Brain microvascular endothelial cell (primary cell): Measurements from ENCODE around the gene NDUFA11.

ENCODE experiments used
- DNase-seq: peaks from one replicate; pipeline ENCODE4 v3.0.0-alpha.2; 2020
- H3K27ac ChIP-seq: fragments of 250-450 bp; sonication (Bioruptor Pico); 2 replicates; pipeline ENCODE4 v1.5.1; 2020; ENCODE audit warnings: mild to moderate bottlenecking, moderate library complexity
- H3K27me3 ChIP-seq: fragments of 250-450 bp; sonication (Bioruptor Pico); replicated peaks from 2 replicates; pipeline ENCODE4 v1.5.1; 2020; ENCODE audit warnings: mild to moderate bottlenecking
- H3K36me3 ChIP-seq: fragments of 250-450 bp; sonication (Bioruptor Pico); replicated peaks from 2 replicates; pipeline ENCODE4 v1.5.1; 2020; ENCODE audit warnings: mild to moderate bottlenecking
- H3K4me3 ChIP-seq: 2 replicates; pipeline ENCODE4 v1.5.1; 2011; ENCODE audit warnings: low read depth, mild to moderate bottlenecking, control low read depth, low read length, moderate library complexity
- CTCF ChIP-seq: IDR thresholded peaks from 2 replicates; pipeline ENCODE4 v1.5.1; 2011; ENCODE audit warnings: low read depth, mild to moderate bottlenecking, moderate library complexity, low read length, control low read depth, inconsistent platforms; ENCODE audit errors: missing control alignments
- in situ Hi-C: cut with HindIII; loops from 2 replicates; pipeline ENCODE4 v1.10.0; 2017; ENCODE audit warnings: low sequenced_read_pairs, low pct_ligation_motif_present

The NDUFA11 gene

DNA sequence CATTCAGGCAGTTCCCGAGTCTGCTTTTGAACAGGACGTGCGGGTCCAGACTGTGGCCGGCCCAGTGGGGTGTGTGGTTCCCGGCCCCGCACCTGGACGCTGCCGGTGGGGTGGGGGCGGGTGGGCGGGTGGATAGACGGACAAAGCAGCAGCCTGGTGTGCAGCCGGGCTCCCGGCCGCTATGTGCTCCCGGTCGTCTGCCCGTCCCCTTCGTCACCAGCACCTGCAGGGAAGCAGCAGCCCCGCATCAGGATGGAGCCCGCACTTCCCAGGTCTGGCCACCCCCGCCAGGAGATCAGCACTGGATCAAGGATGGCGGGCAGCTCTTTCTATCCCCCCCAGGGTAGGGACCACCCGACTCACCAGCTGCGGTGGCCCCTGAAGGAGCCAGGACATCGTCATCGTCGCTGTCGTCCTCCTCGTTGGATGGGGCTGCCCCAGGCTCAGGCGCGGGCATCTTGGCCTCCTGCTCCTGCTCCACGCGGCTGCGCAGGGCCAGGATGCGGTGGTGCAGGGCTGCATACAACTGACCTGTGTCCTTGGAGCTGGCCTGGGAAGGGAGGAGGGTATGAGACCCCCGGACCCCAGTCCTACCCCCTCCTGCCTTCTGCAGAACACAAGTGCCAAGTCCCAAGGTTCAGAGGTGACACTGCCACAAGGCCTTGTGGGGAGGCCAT lies 14.0 kb upstream of the NDUFA11 start:
- TF ChIP-seq CTCF, result no peak
- no peak for DNase-seq
- Histone ChIP-seq H3K27ac (no peak overlapping the region), H3K36me3 (peaks cover 46% of the 10 kb centered on the region), H3K27me3 (no peaks in the 10 kb centered on the region), H3K4me3 (no peak overlapping the region)
- in situ Hi-C loops, result no loop called here

GRCh38 chr19:5916181-5916708 lies 12.7 kb upstream of the NDUFA11 start:
- H3K27ac ChIP-seq, result no peak overlapping the region
- no peaks in the 10 kb centered on the region for H3K27me3 ChIP-seq
- H3K36me3 ChIP-seq, result peaks cover 36% of the 10 kb centered on the region
- in situ Hi-C loops, result no loop called here
- TF ChIP-seq CTCF, result no peak
- H3K4me3 ChIP-seq, result no peak overlapping the region
- DNase-seq, result no peak

DNA sequence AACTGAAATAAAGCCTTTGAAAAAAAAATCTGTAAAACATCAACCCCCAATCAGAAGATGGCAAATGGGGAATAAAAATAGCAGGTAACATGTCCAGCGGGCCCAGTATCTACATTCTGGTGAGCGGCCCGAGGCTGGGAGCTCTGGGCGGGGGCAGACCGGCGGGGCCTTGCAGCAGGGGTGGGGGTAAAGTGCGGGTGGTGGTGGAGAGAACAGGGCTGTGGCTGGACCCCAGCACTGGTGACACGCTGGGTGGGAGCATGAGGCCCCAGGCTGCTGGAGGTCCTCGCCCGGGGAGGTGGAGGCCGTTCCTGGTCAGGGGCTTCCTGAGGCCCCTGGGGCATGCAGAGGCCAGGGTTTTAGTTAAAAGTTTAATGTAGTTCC lies 12.2 kb upstream of the NDUFA11 start:
- in situ Hi-C loops, result no loop called here
- TF ChIP-seq CTCF, result no peak
- Histone ChIP-seq H3K27ac (no peak overlapping the region), H3K36me3 (peaks cover 34% of the 10 kb centered on the region), H3K4me3 (no peak overlapping the region), H3K27me3 (no peaks in the 10 kb centered on the region)
- DNase-seq, result no peak

DNA sequence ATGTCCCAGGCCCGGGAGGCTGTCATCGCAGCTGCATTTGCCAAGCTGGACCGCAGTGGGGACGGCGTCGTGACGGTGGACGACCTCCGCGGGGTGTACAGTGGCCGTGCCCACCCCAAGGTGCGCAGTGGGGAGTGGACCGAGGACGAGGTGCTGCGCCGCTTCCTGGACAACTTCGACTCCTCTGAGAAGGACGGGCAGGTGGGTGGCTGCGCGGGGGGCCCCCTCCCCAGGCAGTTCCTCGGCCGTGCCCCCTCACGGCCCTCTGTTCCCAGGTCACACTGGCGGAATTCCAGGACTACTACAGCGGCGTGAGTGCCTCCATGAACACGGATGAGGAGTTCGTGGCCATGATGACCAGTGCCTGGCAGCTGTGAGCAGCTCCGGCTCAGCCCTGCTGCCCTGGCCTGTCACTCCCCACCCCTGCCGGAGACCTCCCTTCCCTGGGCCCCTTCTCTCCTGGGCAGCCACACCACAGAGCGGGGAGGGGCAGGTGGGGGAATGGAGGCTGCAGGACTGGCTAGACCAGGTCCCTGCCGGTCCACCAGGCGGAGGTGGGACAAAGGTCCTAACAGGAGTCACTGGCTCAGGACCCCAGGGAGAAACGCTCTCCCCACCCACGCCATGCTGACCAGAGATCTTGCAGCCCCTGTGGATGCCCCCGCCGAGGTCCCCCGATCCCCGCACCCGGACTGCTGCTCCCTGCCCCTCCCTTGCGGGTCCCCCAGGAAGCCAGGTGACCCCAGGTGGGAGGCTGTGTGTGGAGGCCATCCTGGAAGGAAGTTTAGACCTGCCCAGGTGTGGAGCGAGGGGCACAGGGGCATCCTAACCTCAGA lies 11.6 kb upstream of the NDUFA11 start:
- in situ Hi-C loops, result no loop called here
- H3K27ac ChIP-seq, result no peak overlapping the region
- peaks cover 33% of the 10 kb centered on the region for H3K36me3 ChIP-seq
- no peaks in the 10 kb centered on the region for H3K27me3 ChIP-seq
- H3K4me3 ChIP-seq, result no peak overlapping the region
- no peak for TF ChIP-seq CTCF
- no peak for DNase-seq

GRCh38 chr19:5914358-5914774 lies 10.8 kb upstream of the NDUFA11 start:
- no peak for DNase-seq
- Histone ChIP-seq H3K27me3 (no peaks in the 10 kb centered on the region), H3K27ac (no peak overlapping the region), H3K4me3 (no peak overlapping the region), H3K36me3 (peaks cover 32% of the 10 kb centered on the region)
- in situ Hi-C loops, result no loop called here
- no peak for TF ChIP-seq CTCF
